Bronchial epithelial cell (primary cell): ENCODE measurements around the gene EGFL7. TPM values are rescaled to one million over a fixed set of nuclear protein-coding genes. Genes with fewer than 3 reads are reported as not detected.

Experiments used
- DNase-seq: peaks from one replicate; pipeline ENCODE4 v3.0.0-alpha.2; 2010; ENCODE audit warnings: low read depth
- FAIRE-seq: peaks from 2 replicates; lab custom pipeline; 2011; peaks lifted over from hg19 to GRCh38; lab: Jason Lieb, UNC
- H3K27me3 ChIP-seq: 2 replicates; pipeline ENCODE4 v1.5.1; 2011; ENCODE audit warnings: low read length; ENCODE audit not compliant: control insufficient read depth, insufficient read depth
- H3K36me3 ChIP-seq: 2 replicates; pipeline ENCODE4 v1.5.1; 2011; ENCODE audit warnings: low read length; ENCODE audit not compliant: control insufficient read depth, insufficient read depth
- H3K4me3 ChIP-seq: 2 replicates; pipeline ENCODE4 v1.5.1; 2011; ENCODE audit warnings: mild to moderate bottlenecking, low read depth, low read length, control low read depth
- total RNA-seq: library from RNA; depleted of rRNA; stranded (reverse); fragments of >200 nt; gene quantifications from 2 replicates; pipeline ENCODE4 v1.2.1, GENCODE V29; 2014
- TF ChIP-seq, protein P1 (sequence below): IDR thresholded peaks from 2 replicates; pipeline ENCODE4 v1.5.1; 2011; ENCODE audit warnings: mild to moderate bottlenecking, moderate library complexity, low read length, control low read depth, inconsistent platforms; ENCODE audit not compliant: insufficient read depth, severe bottlenecking

EGFL7 gene
- total RNA-seq, 1 donor from 2014 or later, result 11.8 TPM

DNA sequence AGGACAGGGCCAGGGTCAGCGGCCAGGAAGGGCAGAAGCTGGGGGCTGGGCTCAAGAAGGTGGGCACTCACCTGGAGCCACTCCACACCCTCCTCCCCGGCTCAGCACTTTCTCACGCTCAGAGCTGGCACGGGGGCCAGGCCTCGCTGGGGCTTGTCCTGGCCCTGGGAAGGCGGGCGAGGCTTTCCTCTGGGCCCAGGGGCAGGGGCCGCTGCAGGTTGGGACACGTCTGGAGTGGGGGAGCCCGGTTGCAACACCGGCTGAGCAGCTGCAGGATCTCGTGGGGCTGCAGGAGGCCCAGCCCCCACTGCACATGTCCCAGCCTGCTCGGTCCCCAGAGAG is 38.9 kb upstream of the EGFL7 start:
- H3K36me3 ChIP-seq, result no peaks in the 10 kb centered on the region
- DNase-seq (peak; percentile 93), FAIRE-seq (no peak)
- H3K27me3 ChIP-seq, result no peaks in the 10 kb centered on the region
- no peak overlapping the region for H3K4me3 ChIP-seq
- TF ChIP-seq, protein P1, sequence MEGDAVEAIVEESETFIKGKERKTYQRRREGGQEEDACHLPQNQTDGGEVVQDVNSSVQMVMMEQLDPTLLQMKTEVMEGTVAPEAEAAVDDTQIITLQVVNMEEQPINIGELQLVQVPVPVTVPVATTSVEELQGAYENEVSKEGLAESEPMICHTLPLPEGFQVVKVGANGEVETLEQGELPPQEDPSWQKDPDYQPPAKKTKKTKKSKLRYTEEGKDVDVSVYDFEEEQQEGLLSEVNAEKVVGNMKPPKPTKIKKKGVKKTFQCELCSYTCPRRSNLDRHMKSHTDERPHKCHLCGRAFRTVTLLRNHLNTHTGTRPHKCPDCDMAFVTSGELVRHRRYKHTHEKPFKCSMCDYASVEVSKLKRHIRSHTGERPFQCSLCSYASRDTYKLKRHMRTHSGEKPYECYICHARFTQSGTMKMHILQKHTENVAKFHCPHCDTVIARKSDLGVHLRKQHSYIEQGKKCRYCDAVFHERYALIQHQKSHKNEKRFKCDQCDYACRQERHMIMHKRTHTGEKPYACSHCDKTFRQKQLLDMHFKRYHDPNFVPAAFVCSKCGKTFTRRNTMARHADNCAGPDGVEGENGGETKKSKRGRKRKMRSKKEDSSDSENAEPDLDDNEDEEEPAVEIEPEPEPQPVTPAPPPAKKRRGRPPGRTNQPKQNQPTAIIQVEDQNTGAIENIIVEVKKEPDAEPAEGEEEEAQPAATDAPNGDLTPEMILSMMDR, result no peak

DNA sequence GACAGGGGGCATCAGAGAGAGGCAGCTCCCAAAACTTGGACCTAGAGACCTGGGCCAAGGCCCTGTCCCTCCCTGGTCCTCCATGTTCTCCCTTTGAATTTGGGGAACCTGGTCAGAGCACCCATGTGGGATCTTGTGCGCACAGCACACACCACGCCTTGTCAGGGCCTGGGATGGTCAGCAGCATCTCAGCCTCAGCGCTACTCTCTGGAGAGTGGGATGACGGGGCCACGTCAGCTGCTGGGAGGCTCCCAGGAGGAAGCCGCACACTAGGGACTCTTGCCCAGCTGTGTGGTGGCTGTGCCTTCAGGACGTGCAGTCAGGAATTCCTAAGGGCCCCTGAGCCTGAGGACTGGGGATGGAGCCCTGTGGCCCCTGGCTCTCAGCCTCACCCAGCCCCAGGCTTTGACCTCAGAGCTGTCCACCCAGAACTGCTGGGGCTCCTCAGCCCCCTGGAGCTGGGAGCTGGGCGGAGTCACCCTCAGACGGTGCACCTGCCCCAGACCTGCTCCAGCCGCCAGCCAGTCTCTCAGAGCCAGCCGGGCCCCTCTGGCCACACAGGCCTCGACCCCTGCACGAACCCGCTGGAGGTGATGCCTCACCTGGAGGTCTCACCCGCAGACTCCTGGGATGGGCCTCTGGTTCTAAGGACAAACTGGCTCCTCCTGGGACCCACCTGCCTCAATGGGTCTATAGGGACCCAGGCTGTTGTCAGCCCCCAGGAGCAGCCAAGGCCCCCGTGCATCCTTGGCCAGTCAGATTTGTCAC is 38.3 kb upstream of the EGFL7 start:
- FAIRE-seq, result no peak
- peak; percentile 85 for DNase-seq
- TF ChIP-seq, protein P1, result no peak
- Histone ChIP-seq H3K36me3 (no peaks in the 10 kb centered on the region), H3K4me3 (no peak overlapping the region), H3K27me3 (no peaks in the 10 kb centered on the region)

DNA sequence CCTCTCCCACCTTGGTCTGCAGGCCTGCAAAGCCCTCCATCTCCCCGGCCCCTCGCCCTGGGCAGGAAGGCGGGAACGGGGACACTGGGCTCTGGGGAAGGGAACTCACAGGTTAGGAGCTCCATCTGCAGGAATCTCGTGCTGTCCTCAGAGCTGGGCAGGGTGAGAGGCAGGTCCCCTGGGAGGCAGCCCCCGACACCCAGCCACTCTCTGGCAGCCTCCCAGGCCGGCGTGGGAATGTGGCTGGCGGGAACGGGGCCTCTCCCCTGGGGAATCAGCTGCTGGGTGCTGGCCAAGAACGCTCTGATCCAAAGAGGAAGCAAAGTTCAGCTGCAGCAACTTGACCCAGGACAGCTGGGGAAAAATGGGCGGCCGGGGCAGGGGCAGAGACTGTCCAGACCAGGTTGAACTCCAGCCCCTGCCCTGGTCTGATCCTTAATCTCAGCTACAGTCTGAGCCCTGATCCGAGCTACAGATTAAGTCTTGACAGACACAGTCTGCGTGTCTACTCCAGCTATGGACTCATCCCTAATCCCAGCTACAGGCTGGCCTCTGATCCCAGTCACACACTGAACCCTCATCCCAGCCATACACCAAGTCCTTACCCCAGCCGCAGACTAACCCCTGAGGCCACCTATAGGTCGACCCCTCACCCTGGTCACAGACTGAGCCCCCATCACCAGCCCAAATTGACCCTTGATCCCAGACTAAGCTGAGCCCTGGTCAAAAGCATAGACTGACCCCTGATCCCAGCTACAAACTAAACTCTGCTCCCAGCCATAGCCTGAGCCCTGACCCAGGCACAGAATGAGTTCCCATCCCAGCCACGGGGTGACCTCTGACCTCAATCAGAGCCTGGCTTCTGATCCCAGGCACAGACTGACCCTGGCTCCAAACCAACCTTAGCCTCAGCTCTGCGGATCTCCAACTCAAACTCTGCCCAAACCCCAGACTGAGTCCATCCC is 37.3 kb upstream of the EGFL7 start:
- no peak for FAIRE-seq

DNA sequence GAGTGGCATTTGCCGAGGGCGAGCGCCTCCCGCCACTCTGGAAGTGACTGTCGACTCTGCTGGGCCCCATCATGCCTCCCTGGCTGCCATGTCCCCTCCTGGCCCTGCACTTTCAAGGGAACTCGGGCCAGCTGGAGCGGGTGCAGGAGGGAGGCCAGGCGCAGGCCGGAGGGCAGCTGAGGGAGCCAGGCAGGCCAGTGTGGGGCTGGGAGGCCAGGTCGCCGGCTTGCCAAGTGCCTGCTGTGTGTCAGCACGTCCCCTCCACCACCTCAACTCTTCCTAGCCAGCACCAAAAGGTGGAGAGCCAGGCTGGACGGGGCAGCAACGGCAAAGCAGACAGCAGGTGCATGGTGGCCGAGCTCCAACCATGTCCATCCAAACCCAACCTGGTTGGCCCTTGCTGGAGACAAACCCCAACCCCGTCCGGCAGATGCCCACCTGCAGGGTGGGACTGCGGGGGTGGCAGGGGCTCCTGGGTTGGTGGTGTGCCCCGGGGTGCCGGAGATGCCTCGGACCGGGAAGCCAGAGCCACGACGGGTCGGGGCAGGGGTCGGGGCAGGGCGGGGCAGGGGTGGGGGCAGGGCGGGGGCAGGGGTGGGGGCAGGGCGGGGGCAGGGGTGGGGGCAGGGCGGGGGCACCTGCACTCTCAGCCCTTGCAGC is 36.5 kb upstream of the EGFL7 start:
- no peaks in the 10 kb centered on the region for H3K27me3 ChIP-seq
- DNase-seq (no peak), FAIRE-seq (no peak)
- H3K36me3 ChIP-seq, result no peaks in the 10 kb centered on the region
- TF ChIP-seq, protein P1, result no peak
- no peak overlapping the region for H3K4me3 ChIP-seq

More for the DNA sequence above, 37.3 kb upstream of the EGFL7 start:
- DNase-seq, result peak; percentile 41
- Histone ChIP-seq H3K36me3 (no peaks in the 10 kb centered on the region), H3K27me3 (no peaks in the 10 kb centered on the region), H3K4me3 (no peak overlapping the region)
- TF ChIP-seq, protein P1, result peak; percentile 69

DNA sequence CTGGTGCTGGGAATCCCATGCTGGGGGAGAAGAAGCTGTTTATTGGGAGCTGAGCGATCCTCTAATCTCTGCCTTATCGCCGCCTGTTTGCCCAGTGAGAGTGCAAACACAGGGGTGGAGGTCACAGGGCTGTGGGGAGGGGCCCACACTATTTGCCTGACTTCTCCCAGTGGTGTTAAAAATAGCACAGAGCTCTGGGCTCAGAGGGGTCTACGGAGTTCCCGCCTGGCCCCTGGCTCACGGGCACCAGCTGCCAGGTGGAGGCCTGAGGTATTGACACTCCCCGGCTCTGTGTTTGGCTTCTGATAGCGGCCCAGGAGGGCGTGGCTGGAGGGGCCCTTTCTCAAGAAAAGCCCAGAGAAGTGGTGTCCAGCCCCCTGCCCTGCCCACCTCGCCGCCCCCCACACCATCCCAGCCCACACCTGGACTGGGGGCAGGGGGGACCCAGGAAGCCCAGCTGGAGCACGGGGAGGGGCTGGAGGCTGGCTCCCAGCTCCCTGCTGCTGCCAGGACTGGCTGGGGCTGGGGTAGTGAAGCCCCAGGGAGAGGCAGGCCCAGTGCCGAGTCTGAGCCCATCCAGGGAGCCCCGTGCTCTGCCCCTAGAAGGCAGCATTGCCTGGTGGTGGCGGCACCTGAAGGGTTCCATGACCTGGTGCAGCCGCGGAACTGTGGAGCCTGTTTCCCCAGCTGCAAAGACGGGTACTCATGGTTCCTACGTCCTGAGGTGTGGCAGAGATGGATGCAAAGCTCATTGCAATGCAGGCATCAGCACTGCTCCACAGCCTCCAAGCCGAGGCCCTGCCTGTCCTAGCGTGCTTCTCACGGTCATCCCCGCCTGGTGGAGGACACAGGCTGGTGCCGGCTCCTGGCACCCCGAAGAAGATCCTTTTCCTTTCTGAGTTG is 35.7 kb upstream of the EGFL7 start:
- Histone ChIP-seq H3K27me3 (no peaks in the 10 kb centered on the region), H3K4me3 (no peak overlapping the region), H3K36me3 (no peaks in the 10 kb centered on the region)
- TF ChIP-seq, protein P1, result peak; percentile 52
- FAIRE-seq, result no peak
- peak; percentile 47 for DNase-seq
